Astrocyte of the cerebellum (primary cell): ENCODE data around the gene HJURP.

Experiments used
- DNase-seq: peaks from one replicate; pipeline ENCODE4 v3.0.0-alpha.2; 2011; ENCODE audit warnings: low read depth
- H3K4me3 ChIP-seq: 2 replicates; pipeline ENCODE4 v1.5.1; 2011; ENCODE audit warnings: mild to moderate bottlenecking, low read depth, low read length, moderate library complexity
- CTCF ChIP-seq: IDR thresholded peaks from 2 replicates; pipeline ENCODE4 v1.5.1; 2012; ENCODE audit warnings: low read length, low read depth, moderate library complexity, mild to moderate bottlenecking; ENCODE audit errors: missing control alignments
- in situ Hi-C: cut with HindIII; loops from 2 replicates; pipeline ENCODE4 v1.10.0; 2017; ENCODE audit warnings: low sequenced_read_pairs

Gene HJURP

DNA sequence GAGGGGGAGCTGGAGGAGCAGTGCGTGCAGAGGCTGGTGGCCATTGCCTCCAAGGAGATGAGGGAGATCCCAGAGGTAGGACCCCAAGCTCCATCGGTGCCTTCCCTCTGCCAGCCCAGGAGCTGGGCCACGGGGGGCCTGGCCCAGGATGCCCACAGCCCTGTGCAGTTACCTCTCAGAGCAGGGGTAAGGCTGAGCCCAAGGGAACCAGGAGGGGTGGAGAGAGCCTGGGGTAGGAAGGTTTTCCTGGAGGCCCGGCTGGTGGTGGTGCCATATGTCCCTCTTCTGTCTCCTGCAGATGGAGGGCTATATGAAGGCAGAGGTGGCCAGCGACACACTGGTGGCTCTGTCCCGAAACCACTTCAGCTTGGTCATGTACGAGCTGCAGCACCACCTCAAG, 64.8 kb downstream of the HJURP start:
- TF ChIP-seq CTCF: no peak
- H3K4me3 ChIP-seq: no peak overlapping the region
- in situ Hi-C loops: no loop called here
- no peak for DNase-seq
